Parietal lobe (tissue), 1 donor: ENCODE data around the gene KDM5D. TPM values are rescaled to one million over a fixed set of nuclear protein-coding genes. Genes with fewer than 3 reads are reported as not detected.

ENCODE experiments used
- total RNA-seq: library from RNA; depleted of rRNA; stranded (reverse); fragments of >200 nt; gene quantifications from one replicate; pipeline ENCODE4 v1.2.3, GENCODE V29; 2014

KDM5D gene
- 78.9 TPM for total RNA-seq

DNA sequence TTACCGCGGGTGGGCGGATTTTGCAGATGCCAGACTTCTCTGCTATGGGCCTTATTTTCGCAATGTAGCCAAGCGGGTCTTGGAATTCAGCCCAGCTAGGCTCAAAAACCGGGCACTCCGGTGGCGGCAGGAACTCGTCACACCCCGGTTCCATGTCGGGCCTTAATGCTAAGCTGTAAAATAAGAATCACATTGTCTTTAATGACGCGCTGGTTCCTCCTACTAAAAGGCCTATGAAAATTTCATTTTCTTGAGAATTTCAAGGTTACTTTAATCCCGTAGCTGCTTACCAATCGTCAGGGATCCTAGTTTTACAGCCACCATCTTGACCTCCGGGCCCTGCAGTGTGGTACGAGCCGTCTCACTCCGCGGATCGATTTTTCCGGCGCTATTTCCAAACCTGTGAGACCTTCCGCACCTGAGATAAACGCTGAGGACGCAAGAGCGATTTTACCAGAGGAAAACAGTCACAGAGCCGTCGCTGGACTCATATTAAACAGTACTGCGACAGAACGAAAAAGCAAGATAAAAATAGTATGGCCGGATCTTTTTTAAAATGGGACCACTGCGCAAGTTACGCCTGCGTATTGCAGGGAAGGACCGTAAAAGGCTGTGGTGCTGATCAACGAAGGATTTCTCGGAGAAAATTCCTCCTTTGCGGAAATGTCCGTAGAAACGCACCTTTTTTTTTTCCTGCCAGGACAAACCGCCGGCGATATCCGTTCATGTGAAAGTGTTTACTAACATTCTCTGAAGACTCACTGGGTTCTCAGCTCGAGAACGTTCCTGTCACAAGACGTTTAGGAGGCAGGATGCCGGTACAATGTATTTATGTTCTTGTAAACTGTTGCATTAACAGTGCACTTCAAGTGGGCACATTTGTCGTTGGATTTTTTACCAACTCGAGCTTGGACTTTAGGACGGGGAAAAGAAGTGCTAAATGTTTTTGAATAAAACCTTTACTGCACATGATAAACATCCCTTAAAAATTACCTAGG, at the start of gene KDM5D:
Gene KDM5D, minus strand, starts transcription at position 346 of the 998 bp plus-strand sequence. Its CDS starts 192 bp downstream, at position 154.

